ENCODE data around the gene PRELP.

Gene PRELP

DNA sequence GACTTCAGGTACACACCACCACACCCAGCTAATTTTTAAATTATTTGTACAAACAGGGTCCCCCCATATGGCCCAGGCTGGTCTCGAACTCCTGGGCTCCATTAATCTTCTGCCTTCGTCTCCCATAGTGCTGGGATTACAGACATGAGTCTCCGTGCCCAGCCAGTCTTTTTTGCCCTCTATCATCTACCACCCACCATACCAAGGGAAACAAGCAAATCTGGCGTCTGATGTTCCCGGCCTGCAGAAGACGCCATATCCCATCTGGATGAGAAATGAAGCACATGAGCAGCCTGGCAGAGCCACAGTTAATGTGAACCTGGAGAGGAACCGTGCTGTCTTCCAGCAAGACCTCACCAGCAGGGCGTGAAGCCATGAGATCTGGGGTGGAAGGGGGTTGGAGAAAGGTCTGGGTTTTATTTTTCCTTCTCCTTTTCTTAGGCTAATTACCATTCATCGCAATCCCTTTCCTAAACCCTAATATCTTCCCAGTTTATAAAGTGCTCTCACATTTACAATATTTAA is 1.8 kb upstream of the PRELP start:
- H3K27ac ChIP-seq, result no peak overlapping the region
- DNase-seq (ENCODE audit: low read depth, low spot score), result no peak

- H3K27ac ChIP-seq, result no peak overlapping the region
- DNase-seq (ENCODE audit: low read depth, low spot score), result no peak
These were observed 709 bp downstream of the PRELP start for GRCh38 chr1:203476216-203476814.

GRCh38 chr1:203477748-203478147 is 2.1 kb downstream of the PRELP start:
- no peak overlapping the region for H3K27ac ChIP-seq
- no peak for DNase-seq (ENCODE audit: low read depth, low spot score)

GRCh38 chr1:203478231-203478630 is 2.6 kb downstream of the PRELP start:
- no peak overlapping the region for H3K27ac ChIP-seq
- no peak for DNase-seq (ENCODE audit: low read depth, low spot score)

DNA sequence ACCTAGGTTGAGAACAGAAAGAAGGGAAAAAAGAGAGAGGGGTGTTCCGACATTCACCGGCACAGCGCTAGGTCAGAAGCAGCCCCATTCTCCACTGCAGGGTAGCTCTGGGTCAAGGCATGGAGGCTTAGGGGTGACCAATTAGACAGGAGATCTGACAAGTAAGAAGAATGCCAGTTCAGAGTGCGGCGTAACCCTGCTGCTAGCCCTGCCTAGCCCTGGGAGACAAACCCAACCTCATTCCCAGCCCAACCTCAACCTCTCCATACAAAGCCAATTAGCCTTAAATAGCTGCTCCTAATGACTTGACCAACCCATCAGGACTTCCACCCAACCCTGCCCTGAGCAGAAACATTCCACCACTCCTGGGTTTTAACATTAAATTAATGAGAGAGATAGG is 3.4 kb downstream of the PRELP start:
- no peak overlapping the region for H3K27ac ChIP-seq
- no peak for DNase-seq (ENCODE audit: low read depth, low spot score)

DNA sequence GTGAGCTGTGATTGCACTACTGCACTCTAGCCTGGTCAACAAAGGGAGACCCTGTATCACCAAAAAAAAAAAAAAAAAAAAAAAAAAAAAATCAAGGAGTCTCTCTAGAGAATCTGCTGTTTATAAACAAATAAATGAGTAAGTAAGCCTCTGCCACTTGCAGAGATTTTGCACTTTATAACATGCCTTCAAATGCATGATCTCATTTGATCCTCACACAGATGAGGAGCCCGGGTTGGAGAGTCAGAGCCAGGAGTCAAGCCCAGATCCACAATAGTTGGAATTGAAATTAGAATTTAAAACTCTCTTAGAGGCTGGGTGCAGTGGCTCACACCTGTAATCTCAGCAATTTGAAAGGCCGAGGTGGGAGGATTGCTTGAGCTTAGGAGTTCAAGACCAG is 4.0 kb downstream of the PRELP start:
- DNase-seq (ENCODE audit: low read depth, low spot score), result no peak
- no peak overlapping the region for H3K27ac ChIP-seq

- DNase-seq (ENCODE audit: low read depth, low spot score), result no peak
- peak overlapping the region; percentile 44 for H3K27ac ChIP-seq
These were observed 4.5 kb downstream of the PRELP start for GRCh38 chr1:203480084-203480483.

DNA sequence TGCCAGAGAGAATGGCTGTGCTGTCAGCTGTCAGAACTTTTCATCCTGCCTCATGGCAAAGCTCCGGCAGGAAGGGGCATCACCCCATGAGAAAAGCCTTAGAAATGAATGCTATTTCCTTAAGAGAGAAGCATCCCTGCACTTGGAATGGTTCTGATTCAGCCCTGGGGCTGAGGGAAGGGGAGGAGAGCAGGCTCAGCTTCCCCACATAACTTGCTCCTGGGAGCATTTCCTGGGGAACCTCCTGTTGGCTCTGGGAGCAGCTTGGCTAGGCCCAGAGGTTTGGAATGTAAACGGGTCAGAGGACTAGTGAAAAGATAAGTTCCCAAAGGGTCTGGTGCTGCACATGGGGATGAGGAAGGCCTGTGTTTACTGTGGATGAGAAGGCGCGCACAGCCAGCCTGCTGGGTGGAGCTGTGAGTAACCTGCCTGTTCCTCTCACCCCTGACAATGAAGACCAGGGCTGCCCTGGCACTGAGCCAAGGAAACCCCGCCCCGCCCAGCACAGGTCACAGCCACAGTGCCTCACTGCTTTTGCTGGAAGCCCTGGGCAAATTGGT is 5.0 kb downstream of the PRELP start:
- peak; percentile 73 for DNase-seq (ENCODE audit: low read depth, low spot score)

DNA sequence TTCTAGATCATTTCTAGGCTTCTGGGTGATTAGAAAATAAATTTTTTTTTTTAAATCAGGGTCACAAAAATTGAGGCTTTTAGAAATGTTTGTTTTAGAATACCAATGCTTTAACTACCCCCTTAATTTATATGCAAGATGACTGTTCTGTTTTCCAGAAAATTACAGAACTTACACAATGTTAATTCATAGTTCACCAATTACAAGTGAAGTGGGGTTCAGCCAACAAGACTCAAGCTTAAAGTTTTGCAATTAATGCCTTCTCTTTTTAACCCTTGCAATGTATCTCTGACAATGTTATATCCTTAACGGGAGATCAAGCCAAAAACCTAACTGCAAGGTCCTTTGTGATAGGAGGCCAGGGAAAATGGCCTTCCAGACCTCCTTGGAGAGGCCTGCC is 5.6 kb downstream of the PRELP start:
- H3K27ac ChIP-seq, result peak overlapping the region; percentile 44
- no peak for DNase-seq (ENCODE audit: low read depth, low spot score)

More for the DNA sequence above, 5.0 kb downstream of the PRELP start:
- peak overlapping the region; percentile 44 for H3K27ac ChIP-seq

GRCh38 chr1:203486618-203487370 is 11.2 kb downstream of the PRELP start:
- H3K27ac ChIP-seq, result no peak overlapping the region
- no peak for DNase-seq (ENCODE audit: low read depth, low spot score)

GRCh38 chr1:203488539-203488938 is 12.9 kb downstream of the PRELP start:
- no peak for DNase-seq (ENCODE audit: low read depth, low spot score)
- H3K27ac ChIP-seq, result no peak overlapping the region

DNA sequence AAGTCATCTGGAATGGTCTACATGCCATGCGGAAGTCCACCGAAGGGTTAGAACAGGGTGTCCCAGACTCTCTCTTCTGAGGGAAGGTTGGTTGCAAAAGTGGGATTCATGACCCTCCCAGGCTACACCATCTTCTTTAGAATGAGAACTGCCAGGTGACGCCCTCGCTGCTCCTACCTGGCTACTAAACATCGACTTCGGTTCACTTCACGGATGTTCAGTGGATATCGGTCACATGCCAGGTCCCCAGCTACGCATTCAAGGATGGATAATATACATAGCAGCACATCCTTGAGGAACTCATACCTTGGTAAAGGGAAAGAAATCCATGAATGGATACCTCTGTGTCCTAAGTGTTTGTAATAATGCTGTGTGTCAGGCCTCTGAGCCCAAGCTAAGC is 15.0 kb downstream of the PRELP start:
- no peak for DNase-seq (ENCODE audit: low read depth, low spot score)
- no peak overlapping the region for H3K27ac ChIP-seq

- no peak for DNase-seq (ENCODE audit: low read depth, low spot score)
- no peak overlapping the region for H3K27ac ChIP-seq
These were observed 16.1 kb downstream of the PRELP start for GRCh38 chr1:203491664-203492063.

- DNase-seq (ENCODE audit: low read depth, low spot score), result no peak
- no peak overlapping the region for H3K27ac ChIP-seq
These were observed 16.6 kb downstream of the PRELP start for GRCh38 chr1:203492082-203492747.

DNA sequence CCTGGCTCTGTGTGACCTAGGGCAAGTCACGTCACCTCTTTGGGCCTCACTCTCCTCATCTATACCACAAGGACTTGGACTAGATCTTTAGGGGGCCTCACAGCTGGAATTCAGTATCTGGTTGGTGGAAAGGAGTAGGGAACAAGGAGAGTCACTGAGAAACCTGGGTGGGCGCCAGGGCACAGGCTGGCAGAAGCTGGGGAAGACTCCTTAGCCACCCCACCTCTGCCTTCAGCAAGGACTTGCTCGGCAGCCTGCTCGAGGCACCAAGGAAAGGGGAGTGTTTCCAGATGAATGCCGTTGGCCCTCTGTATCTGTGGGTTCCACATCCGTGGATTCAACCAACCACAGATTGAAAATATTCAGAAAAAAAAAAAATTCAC is 17.1 kb downstream of the PRELP start:
- no peak overlapping the region for H3K27ac ChIP-seq
- DNase-seq (ENCODE audit: low read depth, low spot score), result no peak

DNA sequence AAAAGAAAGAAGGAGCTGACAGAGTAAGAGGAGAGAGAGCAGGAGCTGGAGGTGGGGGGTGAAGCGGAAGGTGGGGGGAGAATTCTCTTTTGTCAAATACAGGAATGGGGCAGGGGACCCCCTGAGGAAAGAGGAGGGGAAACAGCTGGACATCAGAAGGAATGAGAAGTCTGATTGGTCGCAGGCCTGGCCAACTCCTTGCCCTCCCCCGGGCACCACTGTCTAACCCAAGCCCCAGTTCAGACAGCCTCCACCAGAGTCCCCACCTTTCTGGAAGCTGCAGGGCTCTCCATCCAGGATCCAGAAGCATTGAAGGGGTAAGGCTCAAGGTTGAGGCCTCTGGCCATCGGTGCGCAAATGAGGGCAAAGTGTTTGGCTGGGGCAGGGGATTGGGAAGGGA is 18.3 kb downstream of the PRELP start, which contains the start of gene OPTC:
Gene OPTC (plus strand): TSS at position 253 of the 400 bp plus-strand sequence. CDS start 1,853 bp downstream, outside the sequence.
- DNase-seq (ENCODE audit: low read depth, low spot score), result no peak
- H3K27ac ChIP-seq, result no peak within 1 kb of the TSS

GRCh38 chr1:203495845-203496244 is 20.2 kb downstream of the PRELP start:
- no peak overlapping the region for H3K27ac ChIP-seq
- no peak for DNase-seq (ENCODE audit: low read depth, low spot score)

DNA sequence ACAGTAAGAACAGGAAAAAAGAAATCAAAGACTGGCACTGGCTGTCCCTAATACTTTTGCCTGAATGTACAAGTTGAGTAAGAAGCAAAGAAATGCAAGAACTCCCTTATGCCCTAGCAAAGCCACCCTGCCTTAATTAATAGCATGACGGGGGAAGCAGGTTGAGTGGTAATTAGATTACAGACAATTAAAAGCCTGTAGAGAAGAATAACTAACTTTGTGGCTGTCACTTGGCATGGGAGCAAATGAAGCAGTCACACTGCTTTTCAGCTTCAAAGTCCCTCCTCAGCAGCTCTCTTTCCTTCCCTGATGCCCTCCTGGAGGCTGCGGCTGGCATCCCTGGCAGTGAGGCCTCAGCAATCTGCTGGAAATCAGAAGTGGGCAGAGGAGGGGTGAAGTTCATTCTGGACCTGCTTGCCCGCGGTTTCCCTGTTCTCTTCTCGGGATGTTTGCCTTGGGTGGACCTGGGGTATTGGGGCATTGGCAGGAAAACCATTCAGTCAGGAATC is 21.7 kb downstream of the PRELP start:
- no peak overlapping the region for H3K27ac ChIP-seq
- no peak for DNase-seq (ENCODE audit: low read depth, low spot score)

- DNase-seq (ENCODE audit: low read depth, low spot score), result no peak
These were observed 24.2 kb downstream of the PRELP start for GRCh38 chr1:203499643-203500278.

DNA sequence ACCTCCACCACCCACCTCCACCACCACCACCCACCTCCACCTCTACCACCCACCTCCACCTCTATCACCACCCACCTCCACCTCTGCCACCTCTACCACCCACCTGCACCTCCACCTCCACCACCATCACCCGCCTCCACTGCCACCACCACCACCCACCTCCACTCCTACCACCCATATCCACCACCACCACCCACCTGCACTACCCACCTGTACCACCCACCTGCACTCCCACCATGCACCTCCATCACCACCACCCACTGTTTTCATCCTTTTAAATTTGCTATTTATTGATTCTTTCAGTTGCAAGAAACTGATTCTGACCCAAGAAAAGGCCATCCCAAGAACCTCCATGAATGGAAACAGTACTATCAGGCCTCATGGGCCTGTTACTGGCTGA is 24.7 kb downstream of the PRELP start:
- DNase-seq (ENCODE audit: low read depth, low spot score), result no peak
- H3K27ac ChIP-seq, result no peak overlapping the region

More at GRCh38 chr1:203499643-203500278, 24.2 kb downstream of the PRELP start:
- no peak overlapping the region for H3K27ac ChIP-seq

All from epithelial cell of prostate (primary cell).